Superior temporal gyrus (tissue), 1 donor: ENCODE measurements around the gene MORF4L2.

Experiments used
- DNase-seq: peaks from one replicate; pipeline ENCODE4 v3.0.0-alpha.2; 2016; ENCODE audit errors: extremely low spot score

The MORF4L2 gene

GRCh38 chrX:103635436-103635835, 51.1 kb downstream of the MORF4L2 start:
- no peak for DNase-seq

DNA sequence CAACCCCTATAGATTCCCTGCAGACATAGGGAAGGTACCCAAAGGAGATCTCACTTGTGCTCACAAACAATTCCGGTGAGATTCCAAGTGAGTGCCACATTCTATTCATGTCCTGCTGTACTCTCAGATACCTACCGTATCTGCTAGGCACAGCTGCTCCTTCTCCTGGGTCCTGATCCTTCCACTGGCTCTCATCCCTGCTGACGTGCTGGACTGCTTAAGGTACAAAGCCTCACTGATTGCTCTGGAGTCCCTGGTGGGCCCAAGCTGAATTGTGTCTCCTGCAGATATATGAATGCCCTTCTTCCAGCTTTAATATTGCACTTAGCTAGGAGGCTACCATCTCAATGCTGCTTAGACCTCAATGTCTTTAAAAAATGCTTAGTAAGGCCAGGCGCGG, 55.4 kb downstream of the MORF4L2 start:
- no peak for DNase-seq

GRCh38 chrX:103630171-103630511, 56.4 kb downstream of the MORF4L2 start:
- DNase-seq, result no peak

GRCh38 chrX:103629318-103630170, 57.0 kb downstream of the MORF4L2 start:
- peak; percentile 61 for DNase-seq

DNA sequence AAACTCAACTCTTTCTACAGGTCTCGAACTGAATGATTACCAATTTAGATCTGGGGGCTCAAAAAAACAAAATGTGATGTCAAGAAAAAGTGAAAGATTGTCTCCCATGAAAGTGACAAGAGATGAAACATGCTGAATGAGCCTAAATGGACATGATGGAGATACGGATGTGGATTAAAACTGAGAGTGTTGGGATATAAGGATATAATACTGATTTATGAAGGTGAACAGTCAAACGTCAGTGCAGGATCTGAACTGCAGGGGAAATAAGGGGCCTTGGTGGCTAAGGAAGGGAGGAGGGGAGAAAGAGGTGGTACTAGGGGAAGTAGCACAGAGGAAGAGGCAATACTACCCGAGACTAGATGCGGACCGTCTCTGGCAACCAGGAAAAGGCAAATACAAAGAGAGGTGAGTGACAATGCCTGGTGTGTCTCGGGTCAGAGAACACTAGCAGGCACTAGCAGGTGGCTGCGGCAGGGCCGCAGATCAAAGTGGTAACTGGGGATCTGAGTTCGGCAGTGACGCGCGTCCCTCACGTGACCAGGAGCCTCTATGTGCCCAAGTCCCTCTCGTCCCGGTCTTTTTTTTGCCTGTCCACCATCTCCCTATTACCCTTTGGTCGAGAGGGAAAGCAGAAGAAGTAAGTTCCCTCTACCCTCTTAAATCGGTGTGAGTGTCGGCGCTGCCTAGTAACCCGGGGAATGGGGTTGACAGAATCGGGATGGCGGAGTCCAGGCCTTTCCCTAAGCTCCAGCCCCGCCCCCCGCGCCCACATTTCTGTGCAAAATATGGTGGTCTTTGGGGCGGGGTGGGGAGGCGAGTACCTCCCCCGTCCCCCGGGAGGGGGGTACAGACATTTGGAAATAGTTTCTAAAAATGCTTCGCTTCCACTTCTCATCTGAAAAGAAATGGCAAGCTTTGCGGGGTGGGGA, 57.8 kb downstream of the MORF4L2 start, which contains the start of gene TCEAL1:
TSS of gene TCEAL1 (plus strand) at position 590 of the 932 bp plus-strand sequence. CDS start 942 bp downstream, outside the sequence.
- peak; percentile 80 for DNase-seq

- DNase-seq, result no peak
Observed at GRCh38 chrX:103626855-103627254, 59.6 kb downstream of the MORF4L2 start.
